Umbilical cord (tissue), 2 donors: ENCODE measurements around the gene ITPR3. TPM values are rescaled to one million over a fixed set of nuclear protein-coding genes. Genes with fewer than 3 reads are reported as not detected.
A peak's percentile ranks its signal among the peaks of the same experiment; 100 is the strongest.

Experiments used
- DNase-seq: peaks from one replicate; pipeline ENCODE4 v3.0.0-alpha.2; 2015; ENCODE audit warnings: low spot score
- total RNA-seq: library from RNA; depleted of rRNA; stranded (reverse); fragments of >200 nt; gene quantifications from one replicate; pipeline ENCODE4 v1.2.3, GENCODE V29; 2014; ENCODE audit warnings: low replicate concordance; ENCODE audit not compliant: insufficient read depth

Gene ITPR3
- total RNA-seq, 1 donor from 2014 or later = 4.1 TPM

DNA sequence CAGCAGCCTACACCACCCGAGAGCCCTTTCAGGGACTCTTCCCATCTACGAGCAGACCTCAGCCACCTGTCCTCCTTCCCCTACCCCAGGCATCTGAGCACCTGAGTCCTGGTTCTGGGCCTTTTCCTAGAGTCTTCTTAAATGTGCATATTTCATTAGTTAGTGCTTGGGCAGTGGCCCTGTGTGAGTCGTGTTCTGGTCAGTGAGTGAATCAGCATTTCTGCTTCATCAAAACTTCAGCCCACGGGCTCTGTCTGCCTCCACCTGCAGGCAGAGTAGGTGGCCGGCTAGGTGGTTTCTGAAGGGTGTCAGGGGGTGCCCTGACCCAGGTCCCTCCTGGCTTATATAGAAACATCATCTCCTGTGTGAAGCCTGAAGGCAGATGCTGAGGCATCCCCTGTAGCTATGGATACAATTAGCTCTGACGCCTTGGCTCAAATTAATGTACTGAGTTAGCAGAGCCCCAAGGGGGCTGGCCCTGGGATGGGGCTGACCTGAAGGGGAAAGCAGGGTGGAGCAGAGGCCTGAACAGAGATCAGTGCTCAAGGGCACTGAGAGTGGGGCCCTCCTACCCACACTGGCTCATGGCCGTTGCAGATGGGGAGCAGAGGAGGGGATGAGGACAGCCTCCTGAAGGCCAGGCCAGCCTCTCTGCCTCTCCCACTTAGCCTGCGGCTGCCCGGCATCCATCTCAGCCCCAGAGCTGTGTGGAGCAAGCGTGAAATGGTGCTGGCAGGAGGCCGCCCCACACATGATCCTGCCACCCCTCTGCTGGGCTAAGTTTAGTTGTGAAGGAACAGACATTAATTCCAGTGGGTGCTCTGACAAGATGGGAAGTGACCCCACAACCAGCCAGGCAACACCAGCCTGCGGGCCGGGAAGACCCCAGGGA is 111.9 kb downstream of the ITPR3 start:
- DNase-seq = no peak

DNA sequence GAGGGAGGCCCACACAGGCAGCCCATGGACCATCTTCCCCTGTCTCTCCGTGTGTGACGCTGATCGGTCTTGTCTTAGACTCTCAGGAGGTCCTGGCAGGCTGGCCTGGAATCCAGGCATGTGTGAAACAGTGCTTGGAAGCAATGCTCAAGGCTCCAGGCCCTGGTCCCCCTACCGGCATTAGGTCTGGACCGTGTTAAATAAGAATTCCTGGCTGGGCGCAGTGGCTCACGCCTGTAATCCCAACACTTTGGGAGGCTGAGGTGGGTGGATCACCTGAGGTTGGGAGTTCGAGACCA is 112.5 kb downstream of the ITPR3 start:
- no peak for DNase-seq

DNA sequence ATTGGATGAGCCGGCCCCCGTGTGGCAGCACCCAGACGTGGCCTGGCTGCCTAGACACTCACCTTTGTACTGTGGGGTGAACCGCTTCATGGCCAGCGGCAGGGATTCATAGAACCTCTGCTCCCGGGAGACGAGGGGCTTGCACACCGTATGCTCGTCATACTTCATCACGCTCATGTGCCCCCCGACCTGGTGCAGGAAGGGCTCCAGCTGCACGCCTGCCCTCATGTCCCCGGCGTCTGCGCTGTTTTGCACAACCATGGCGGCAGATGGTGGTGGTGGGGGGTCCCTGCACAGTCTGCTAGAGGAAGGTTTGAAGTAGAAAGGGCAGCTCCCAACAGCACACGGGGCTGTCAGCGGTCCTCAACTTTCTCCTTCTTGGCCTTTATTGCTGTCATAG is 114.1 kb downstream of the ITPR3 start:
- no peak for DNase-seq

- no peak for DNase-seq
These were observed 116.3 kb downstream of the ITPR3 start for GRCh38 chr6:33737267-33738026.

DNA sequence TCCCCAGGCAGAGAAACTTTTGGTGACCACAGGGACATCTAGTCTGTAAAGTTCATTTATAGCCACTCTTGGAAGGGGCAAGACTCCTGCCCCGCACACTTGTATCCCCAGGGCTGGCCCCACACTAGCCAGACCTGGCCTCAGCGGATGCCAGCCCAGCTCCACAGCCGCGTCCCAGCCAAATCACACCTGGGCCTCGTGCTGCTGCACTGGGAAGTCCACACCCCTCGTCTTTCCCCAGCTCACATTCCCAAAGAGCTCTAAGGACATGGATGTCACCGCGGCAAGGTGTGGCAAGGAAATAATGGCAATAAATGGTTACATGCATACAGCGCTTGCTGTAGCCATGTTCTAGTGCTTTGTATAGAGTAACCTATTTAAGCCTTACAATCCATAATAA is 117.0 kb downstream of the ITPR3 start:
- DNase-seq = no peak

DNA sequence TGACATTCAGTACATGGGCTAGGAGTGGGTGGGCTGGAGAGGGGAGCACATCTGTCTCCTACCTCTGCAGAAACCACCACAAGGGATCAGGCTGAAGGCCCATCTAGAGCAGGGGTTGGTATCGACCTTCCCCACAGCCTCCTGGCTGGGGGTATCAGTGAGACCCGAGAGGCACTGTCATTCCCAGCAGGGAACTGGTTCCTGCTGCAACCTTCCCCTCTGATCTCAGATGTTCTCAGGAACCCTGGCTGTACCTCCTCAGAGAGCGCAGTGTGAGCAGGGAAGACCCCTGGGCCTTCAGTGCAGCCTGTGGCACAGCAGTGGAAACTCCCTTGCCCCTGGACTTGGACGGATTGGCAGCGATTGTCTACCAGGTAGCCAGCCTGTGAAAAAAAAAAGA is 117.8 kb downstream of the ITPR3 start:
- DNase-seq = no peak

DNA sequence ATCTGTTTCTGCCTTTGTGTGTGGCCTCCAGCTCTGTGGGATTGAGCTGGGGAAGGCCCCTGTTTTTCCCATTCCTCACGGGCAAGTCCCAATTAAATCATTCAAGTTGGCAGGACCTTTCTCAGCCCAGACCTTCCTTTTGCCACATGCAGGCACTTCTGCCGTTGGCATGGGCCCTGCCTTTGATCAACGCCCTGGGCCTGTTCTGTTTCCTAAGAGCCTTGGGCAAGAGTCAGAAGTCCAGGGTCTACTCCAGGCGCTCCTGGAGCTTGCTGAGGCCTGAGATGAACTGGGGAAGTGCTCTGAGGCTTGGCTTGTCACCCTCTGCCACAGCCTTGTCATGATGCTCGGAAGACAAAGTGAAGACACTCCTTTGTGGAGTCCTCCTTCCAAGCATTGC is 118.4 kb downstream of the ITPR3 start:
- no peak for DNase-seq

GRCh38 chr6:33740204-33740608 is 119.1 kb downstream of the ITPR3 start:
- DNase-seq = no peak

GRCh38 chr6:33740794-33741193 is 119.7 kb downstream of the ITPR3 start:
- DNase-seq = no peak

DNA sequence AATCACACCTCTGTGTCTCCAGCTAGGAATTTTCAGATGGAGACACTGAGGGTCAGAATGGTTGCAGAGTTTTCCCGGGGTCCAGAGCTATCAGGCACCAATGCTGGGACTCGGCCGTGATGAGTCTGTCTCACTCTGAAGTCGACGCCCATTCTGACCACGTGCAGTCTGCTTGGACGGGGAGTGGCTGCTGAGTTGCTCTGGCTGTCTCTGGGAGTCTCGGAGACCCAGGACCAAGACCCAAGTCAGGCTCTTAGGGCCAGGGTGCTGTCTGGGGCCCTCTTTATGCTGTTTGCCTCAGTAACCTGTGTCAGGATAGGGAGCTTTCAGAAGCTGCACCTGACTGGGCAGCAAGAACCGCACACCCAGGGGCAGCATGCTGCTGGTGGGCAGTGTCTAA is 121.0 kb downstream of the ITPR3 start:
- no peak for DNase-seq

DNA sequence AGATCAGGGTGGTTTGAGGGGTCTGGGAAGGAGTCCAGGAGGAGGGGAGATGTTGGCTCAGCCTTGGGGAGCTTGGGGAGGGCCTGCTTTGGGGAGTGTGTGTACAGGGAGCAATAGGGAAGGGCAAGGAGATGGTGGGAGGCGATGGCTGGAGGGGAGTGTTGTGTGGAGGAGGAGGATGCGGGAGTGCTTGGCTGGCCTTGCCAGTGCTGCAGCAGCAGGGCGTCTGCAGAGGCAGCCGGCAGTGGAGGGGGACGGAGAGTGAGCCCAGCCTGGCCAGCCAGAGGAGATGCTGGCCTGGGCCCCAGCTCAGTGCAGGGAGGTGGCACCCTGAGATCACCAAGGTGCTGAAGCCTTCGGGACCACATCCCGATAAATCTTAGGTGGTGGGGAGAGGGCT is 121.7 kb downstream of the ITPR3 start:
- no peak for DNase-seq

DNA sequence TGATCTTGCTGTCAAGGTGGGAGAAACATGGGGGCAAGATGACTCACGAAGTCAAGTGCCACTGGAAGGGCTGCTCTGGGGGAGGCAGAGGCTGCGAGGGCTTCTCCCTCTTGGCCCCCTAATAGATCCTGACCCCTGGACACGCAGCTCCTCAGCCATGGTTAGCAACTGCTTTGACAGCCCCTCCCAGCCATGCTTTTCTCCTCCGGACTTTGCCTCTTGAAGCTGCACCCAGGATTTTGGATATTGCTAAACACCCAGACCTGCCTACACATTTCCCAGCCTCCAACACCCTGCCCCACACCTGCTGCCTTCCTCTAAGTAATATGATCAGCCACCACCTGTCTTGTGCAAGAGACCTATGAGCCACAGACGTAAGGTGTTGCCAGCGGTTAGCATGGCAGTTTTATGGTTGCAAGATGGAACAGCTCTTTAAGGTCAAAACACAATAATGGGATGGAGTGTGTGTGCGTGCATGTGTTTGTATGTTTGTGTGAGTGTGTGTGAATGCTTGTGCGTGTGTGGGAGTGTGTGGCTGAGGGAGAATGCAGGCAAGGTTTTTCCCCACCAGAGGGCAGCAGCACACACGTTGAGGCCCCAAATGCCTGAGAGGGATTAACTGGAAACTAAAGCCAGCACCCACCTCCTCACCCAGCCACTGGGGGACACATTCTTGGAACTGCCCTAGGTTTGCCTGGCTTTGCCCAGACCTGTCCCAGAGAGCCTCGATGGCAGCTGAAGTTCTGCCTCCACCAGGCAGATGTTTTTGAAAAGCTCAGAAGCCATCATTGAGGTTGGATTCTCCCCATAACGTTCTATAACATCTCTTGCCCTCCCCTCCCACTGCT is 123.1 kb downstream of the ITPR3 start:
- peak; percentile 73 for DNase-seq

DNA sequence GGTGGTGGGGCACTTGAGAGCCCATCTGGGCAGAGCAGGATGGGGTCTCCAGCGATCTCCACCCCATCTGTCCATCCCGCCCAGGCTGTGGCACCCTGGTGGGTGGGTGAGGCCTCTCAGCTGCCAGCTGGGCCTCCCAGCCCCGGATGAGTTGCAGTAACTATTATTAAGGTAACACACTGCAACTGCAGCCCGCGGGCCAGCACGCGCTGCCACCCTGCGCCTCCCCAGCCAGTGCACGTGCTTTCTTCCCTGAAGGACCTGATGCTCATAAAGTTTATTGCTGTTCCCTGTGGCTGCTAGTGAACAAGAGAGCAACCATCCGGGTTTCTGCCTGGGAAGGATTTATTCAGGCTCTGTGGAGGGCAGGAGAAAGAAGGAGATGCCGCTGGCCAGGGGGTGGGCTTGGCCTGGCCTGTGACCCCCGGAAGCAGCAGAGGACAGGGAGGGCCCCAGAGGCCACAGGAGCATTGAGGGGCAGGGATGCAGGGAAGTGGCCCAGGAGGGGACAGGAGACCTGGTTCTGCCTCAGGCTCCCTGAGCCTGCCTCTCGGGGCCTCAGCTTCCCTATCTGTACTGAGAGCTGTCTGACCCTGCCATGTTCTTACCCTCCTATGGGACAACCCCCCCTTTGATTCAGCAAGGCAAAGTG is 123.9 kb downstream of the ITPR3 start:
- peak; percentile 46 for DNase-seq

GRCh38 chr6:33745548-33745947 is 124.4 kb downstream of the ITPR3 start:
- DNase-seq = peak; percentile 26

Other genes starting within 250 kb of the ITPR3 start
- 7.5 TPM for gene KIFC1, start 229.5 kb upstream of the ITPR3 start, total RNA-seq
- gene PHF1, start 210.3 kb upstream of the ITPR3 start, total RNA-seq = 17.3 TPM
- 55.4 TPM for gene CUTA, start 203.2 kb upstream of the ITPR3 start, total RNA-seq
- 7.5 TPM for gene SYNGAP1, start 201.3 kb upstream of the ITPR3 start, total RNA-seq
- 10.4 TPM for gene ZBTB9, start 166.7 kb upstream of the ITPR3 start, total RNA-seq
- 10.6 TPM for gene BAK1, start 41.0 kb upstream of the ITPR3 start, total RNA-seq
- 8.2 TPM for gene UQCC2, start 90.4 kb downstream of the ITPR3 start, total RNA-seq
- gene IP6K3, start 125.6 kb downstream of the ITPR3 start, total RNA-seq = 4.1 TPM
- 29.4 TPM for gene LEMD2, start 167.8 kb downstream of the ITPR3 start, total RNA-seq
- gene MLN, start 182.7 kb downstream of the ITPR3 start, total RNA-seq = not detected